HG03108 (cell line): ENCODE measurements around the gene PTPN4.

ENCODE experiments used
- ATAC-seq: cut with Tn5 transposase; IDR thresholded peaks from one replicate; pipeline ENCODE4 v1.9.1; 2021; ENCODE audit warnings: moderate library complexity; ENCODE audit not compliant: unreplicated experiment

The PTPN4 gene

GRCh38 chr2:119853777-119854399 is 94.2 kb downstream of the PTPN4 start:
- ATAC-seq: no peak

GRCh38 chr2:119856469-119856901 is 96.8 kb downstream of the PTPN4 start:
- no peak for ATAC-seq

- ATAC-seq: no peak
Observed at GRCh38 chr2:119857742-119858141, 98.0 kb downstream of the PTPN4 start.

DNA sequence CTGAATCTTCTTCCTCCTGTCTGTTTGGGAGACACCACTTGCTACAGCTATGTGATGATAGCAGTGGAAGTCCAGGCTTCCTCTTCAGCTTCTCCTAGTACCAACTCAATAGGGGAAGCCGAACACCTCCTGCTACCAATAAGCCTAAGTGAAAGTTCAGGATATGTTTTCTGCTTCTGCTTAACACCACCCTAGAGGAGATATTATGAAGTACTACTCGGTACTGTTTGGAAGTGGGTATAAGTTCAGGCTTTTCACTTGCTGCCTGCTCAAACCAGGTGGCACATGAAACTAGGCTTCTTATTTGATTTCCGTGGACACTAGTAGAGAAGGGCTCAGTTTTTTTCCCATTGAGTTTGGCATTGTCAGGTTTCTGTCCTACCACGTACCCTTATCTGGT is 99.8 kb downstream of the PTPN4 start:
- no peak for ATAC-seq

DNA sequence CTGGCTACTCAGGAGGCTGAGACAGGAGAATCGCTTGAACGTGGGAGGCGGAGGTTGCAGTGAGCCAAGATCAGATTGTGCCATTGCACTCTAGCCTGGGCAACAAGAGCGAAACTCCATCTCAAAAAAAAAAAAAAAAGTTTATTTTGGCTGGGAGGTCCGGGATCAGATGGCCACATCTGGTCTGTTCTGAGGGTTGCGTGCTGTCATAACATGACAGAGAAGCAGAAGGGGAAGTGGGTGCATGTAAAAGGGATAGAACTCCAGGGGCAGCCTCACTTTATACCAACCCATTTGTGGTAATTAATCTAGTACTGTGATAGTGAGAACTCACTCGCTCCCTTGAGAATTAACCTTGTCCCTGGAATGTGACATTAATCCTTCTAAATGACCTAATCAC is 101.2 kb downstream of the PTPN4 start:
- no peak for ATAC-seq

DNA sequence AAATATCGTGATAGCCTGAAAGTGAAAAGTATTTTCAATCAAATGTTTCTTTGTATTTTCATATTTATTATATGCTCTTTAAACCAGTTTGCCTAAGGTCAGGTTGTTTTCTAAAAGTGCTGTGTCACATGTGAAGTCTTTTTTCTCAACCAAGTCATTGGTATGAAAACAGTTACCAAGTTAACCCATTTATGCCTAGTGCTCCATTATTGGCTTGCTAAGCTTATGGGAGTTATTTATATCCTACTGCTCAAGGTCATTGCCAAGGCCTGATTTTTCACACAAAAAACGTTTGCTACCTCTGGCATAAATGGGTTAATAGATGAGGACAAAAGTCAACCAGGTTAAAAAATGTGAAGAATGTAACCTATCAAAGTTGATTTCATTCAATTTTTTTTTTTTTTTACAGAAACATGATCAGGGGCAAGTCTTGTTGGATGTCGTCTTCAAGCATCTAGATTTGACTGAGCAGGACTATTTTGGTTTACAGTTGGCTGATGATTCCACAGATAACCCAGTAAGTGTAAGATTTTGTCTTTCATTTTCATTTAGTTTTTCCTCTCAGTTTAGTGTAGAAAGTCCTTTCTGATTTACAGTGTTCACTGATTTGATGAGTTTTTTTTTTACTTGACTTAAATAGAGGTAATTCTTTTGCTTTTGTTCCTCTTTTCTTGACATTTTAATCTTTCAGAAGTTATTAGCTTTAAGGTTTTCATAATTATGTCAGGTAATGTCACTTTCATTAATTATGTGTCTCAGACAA is 102.6 kb downstream of the PTPN4 start:
- ATAC-seq: peak; percentile 88

GRCh38 chr2:119864318-119864717 is 104.6 kb downstream of the PTPN4 start:
- ATAC-seq: no peak

- no peak for ATAC-seq
Observed at GRCh38 chr2:119871725-119872124, 112.0 kb downstream of the PTPN4 start.

DNA sequence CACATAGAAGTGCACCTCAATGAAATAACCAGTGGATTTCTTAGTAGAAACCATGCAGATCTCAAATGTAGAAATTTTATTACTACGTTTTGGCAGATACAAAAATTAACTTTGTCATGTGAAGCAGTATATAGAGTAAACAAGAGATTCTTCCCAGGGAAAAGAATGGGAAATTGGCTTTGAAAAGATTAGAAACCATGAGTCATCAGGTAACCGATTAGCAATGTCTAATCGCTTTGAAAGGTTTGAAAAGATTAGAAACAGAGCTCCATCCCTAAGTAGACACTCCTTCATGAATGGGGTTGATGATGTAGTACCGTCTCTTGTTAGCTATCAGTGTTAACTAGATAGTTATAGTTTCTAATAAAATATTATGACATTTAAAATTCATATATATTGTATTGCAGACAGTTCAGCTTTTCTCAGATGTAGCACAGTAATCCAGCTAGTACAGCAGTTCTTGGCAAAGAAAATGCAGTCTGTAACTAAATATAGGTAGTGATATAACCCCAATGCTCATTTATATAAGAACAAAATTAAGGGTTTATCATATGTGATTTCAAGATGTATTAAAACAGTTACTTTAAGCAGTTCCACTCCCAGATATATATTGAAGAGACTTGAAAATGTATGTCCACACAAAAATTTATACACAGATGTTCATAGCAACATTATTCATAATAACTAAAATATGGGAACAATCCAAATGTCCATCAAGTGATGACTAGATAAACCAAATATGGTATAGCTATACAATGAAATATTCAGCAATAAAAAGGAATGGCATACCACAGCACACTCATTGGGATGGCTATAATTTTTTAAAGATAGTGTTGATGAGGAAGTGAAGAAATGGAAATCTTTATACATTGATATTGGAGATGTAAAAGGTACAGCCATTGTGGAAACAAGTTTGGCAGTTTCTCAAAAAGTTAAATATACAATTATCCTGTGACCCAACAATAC is 113.9 kb downstream of the PTPN4 start:
- no peak for ATAC-seq

- ATAC-seq: peak; percentile 96
Observed at GRCh38 chr2:119879502-119879901, 119.8 kb downstream of the PTPN4 start.

GRCh38 chr2:119888680-119889079 is 129.0 kb downstream of the PTPN4 start:
- ATAC-seq: no peak

GRCh38 chr2:119897736-119898395 is 138.1 kb downstream of the PTPN4 start:
- ATAC-seq: no peak

- no peak for ATAC-seq
Observed at GRCh38 chr2:119901013-119901412, 141.3 kb downstream of the PTPN4 start.

DNA sequence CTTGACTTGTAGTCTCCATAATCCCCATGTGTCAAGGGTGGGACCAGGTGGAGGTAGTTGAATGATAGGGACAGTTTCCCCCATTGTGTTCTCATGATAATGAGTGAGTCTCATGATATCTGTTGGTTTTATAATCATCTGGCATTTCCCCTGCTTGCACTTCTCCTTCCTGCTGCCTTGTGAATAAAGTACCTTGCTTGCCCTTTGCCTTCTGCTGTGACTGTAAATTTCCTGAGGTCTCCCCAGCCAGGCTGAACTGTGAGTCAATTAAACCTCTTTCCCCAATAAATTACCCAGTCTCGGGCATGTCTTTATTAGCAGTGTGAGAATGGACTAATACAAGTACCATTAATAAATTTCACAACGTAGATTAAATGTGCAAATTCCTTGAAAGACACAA is 150.8 kb downstream of the PTPN4 start:
- no peak for ATAC-seq

DNA sequence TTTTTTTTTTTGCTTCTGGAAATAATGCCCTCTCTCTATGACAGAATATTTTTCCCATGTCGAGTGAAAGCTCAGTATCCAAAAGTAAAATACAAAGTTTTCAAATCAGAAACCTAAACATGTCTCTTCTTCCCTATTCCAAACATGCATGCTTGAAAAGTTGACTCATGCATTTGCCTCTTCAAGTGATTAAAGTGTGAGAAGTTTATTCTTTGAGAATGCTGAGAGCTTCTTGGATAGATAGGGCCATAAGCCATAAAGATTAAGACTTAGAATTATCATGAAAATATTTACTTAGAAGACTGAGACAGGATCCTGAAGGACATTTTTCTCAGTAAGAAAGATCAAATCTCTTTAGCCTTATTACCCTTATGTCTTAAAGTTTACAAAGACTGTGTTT is 154.5 kb downstream of the PTPN4 start:
- no peak for ATAC-seq

- ATAC-seq: no peak
Observed at GRCh38 chr2:119921825-119922224, 162.1 kb downstream of the PTPN4 start.

- no peak for ATAC-seq
Observed at GRCh38 chr2:119922699-119923098, 163.0 kb downstream of the PTPN4 start.

- no peak for ATAC-seq
Observed at GRCh38 chr2:119929537-119929936, 169.8 kb downstream of the PTPN4 start.

GRCh38 chr2:119932809-119933208 is 173.1 kb downstream of the PTPN4 start:
- ATAC-seq: no peak

GRCh38 chr2:119934319-119934718 is 174.6 kb downstream of the PTPN4 start:
- no peak for ATAC-seq

GRCh38 chr2:119937680-119938079 is 178.0 kb downstream of the PTPN4 start:
- no peak for ATAC-seq
